ENCODE results near the gene TLR8.

TLR8 gene

DNA sequence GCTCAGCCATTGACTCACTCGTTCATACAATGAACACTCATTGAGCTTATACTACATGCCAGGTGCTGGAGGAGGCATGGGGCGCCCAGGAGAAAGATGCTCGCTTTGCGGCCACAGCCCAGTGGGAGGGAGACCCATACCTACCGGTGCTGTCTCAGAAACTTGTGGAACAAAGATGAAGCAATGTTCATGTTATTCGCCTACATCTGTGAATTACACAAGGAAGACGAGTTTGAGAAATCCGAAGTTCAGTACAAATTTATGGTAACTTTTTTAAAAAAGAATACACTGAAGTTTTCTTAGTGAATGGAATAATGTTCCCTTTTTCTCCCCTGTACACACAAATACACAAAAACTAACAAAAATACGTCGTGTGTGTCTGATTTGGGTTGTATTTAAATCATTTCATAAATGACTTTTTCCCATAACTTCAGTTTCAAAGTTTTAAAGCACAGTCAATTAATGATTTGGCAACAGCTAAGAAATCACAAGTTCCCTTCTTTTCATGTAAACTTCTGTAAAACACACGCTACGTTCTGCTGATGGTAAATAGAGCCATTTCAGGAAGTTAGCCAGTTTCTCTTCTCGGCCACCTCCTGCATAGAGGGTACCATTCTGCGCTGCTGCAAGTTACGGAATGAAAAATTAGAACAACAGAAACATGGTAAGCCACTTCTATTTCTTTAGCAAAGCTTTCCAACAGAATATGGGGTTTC, at the start of gene TLR8:
Gene TLR8 (plus strand): TSS at position 575 of the 716 bp plus-strand sequence. CDS start 87 bp downstream, at position 662.
- Histone ChIP-seq H3K36me3 (ENCODE audit: control insufficient read depth, low read depth, low read length) (no peaks in the 10 kb centered on the region), H3K9ac (ENCODE audit: low read length) (no peak within 1 kb of the TSS), H3K4me1 (ENCODE audit: control insufficient read depth, low read depth, low read length) (no peaks in the 10 kb centered on the region), H3K27me3 (ENCODE audit: control insufficient read depth, insufficient read depth, low read length) (no peaks in the 10 kb centered on the region), H3K9me3 (ENCODE audit: control insufficient read depth, low read depth, low read length) (no peaks in the 10 kb centered on the region), H3K27ac (ENCODE audit: low read length) (no peak within 1 kb of the TSS), H3K4me3 (ENCODE audit: low read length) (no peak within 1 kb of the TSS)

GRCh38 chrX:12865359-12865758, 41.1 kb upstream of the TLR8 start:
- Histone ChIP-seq H3K36me3 (ENCODE audit: control insufficient read depth, low read depth, low read length) (no peaks in the 10 kb centered on the region), H3K27me3 (ENCODE audit: control insufficient read depth, insufficient read depth, low read length) (no peaks in the 10 kb centered on the region), H3K27ac (ENCODE audit: low read length) (no peak overlapping the region), H3K9me3 (ENCODE audit: control insufficient read depth, low read depth, low read length) (no peaks in the 10 kb centered on the region), H3K4me1 (ENCODE audit: control insufficient read depth, low read depth, low read length) (no peaks in the 10 kb centered on the region), H3K9ac (ENCODE audit: low read length) (no peak overlapping the region), H3K4me3 (ENCODE audit: low read length) (no peak overlapping the region)

DNA sequence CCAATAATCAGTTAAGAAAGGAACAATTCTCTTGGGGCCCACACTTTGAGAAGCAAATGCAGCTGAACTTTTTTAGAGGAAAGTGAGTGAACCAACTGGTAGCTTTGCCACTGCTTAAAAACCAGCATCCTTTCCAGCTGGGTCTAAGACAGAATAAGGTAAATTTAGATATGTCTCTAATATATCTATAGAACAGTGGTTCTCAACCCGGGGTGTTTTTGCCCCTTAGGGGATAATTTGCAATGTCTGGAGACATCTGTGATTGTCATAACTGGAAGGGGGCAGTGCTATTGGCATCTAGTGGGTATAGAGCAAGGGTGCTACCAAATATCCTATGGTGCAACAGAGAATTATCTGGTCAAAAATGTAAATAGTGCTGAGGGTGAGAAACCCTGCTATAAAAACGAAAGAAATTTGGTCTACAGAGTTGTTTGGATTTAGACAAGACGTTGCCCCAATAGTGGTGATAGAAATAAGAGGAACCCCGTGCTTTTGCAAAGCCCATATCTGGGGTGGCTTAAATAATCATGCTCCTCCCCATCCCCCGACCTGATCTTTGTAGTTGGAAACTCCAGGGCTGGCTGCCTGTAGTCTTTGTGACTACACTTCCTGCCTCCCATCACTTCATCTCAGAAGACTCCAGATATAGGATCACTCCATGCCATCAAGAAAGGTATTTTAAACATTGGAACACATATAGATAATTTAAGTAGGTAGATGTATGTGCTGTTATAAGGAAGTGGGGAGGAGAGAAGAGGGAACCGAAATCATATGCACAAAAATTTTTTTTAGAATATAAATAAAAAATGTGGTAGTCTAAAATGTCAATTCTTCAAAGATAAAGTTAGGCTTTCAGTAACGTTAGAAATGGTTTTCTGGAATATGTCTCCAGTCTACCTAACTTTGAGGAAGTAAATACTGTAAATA, 39.7 kb upstream of the TLR8 start, which contains the start of gene TLR7:
Gene TLR7 (plus strand): TSS at position 622 of the 927 bp plus-strand sequence. CDS start 507 bp downstream, outside the sequence.
- no peak within 1 kb of the TSS for H3K4me3 ChIP-seq (ENCODE audit: low read length)

GRCh38 chrX:12867685-12868084, 38.7 kb upstream of the TLR8 start:
- Histone ChIP-seq H3K27ac (ENCODE audit: low read length) (no peak overlapping the region), H3K36me3 (ENCODE audit: control insufficient read depth, low read depth, low read length) (no peaks in the 10 kb centered on the region), H3K4me1 (ENCODE audit: control insufficient read depth, low read depth, low read length) (peaks cover 8% of the 10 kb centered on the region), H3K9ac (ENCODE audit: low read length) (no peak overlapping the region), H3K27me3 (ENCODE audit: control insufficient read depth, insufficient read depth, low read length) (no peaks in the 10 kb centered on the region), H3K9me3 (ENCODE audit: control insufficient read depth, low read depth, low read length) (no peaks in the 10 kb centered on the region), H3K4me3 (ENCODE audit: low read length) (no peak overlapping the region)

More for the DNA sequence above, 39.7 kb upstream of the TLR8 start, which contains the start of gene TLR7:
- peaks cover 7% of the 10 kb centered on the region for H3K4me1 ChIP-seq (ENCODE audit: control insufficient read depth, low read depth, low read length)
- H3K9ac ChIP-seq (ENCODE audit: low read length): no peak within 1 kb of the TSS
- H3K36me3 ChIP-seq (ENCODE audit: control insufficient read depth, low read depth, low read length): no peaks in the 10 kb centered on the region
- no peaks in the 10 kb centered on the region for H3K27me3 ChIP-seq (ENCODE audit: control insufficient read depth, insufficient read depth, low read length)
- H3K9me3 ChIP-seq (ENCODE audit: control insufficient read depth, low read depth, low read length): no peaks in the 10 kb centered on the region
- H3K27ac ChIP-seq (ENCODE audit: low read length): no peak within 1 kb of the TSS

GRCh38 chrX:12868747-12869146, 37.7 kb upstream of the TLR8 start:
- no peak overlapping the region for H3K4me3 ChIP-seq (ENCODE audit: low read length)
- peaks cover 8% of the 10 kb centered on the region for H3K4me1 ChIP-seq (ENCODE audit: control insufficient read depth, low read depth, low read length)
- no peak overlapping the region for H3K27ac ChIP-seq (ENCODE audit: low read length)

DNA sequence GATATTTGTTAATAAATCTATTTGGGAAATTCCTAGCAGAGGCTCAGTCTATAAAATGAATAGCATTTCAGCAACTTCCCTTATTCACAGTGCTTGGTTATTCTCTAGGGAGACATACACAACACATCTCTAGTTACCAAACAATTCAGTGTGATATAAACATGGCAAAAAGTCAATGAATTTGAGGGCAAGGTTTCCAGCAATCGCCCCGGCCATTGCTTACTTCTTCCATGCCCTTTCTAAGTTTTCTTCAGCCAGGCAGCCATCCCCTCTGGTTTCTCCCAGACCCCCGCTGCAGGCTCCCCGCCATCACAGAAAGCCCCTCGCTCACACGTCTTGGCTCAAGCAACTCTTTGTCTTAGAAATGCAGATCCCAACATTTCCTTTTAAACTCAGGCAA, 35.2 kb upstream of the TLR8 start:
- peaks cover 8% of the 10 kb centered on the region for H3K4me1 ChIP-seq (ENCODE audit: control insufficient read depth, low read depth, low read length)

More at GRCh38 chrX:12868747-12869146, 37.7 kb upstream of the TLR8 start:
- Histone ChIP-seq H3K36me3 (ENCODE audit: control insufficient read depth, low read depth, low read length) (no peaks in the 10 kb centered on the region), H3K9me3 (ENCODE audit: control insufficient read depth, low read depth, low read length) (no peaks in the 10 kb centered on the region), H3K9ac (ENCODE audit: low read length) (no peak overlapping the region), H3K27me3 (ENCODE audit: control insufficient read depth, insufficient read depth, low read length) (no peaks in the 10 kb centered on the region)

DNA sequence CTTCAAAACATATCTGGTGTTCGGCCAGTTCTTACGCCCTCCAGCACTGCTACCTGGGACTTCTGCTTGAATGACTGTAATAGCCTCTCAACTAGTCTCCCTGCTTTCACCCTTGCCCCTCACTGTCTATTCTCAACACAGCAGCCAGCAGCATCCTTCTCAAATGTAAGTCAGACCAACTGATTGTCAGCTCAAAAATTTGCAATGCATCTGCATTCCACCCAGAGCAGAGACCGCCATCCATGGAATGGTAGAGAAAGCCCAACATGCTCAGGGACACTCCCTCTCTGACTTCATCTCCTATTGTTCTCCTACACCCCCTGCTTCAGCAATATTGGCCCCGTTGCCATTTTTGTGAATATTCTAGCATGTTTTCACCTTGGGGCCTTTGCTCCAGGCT, 33.7 kb upstream of the TLR8 start:
- Histone ChIP-seq H3K4me3 (ENCODE audit: low read length) (no peak overlapping the region), H3K27ac (ENCODE audit: low read length) (no peak overlapping the region), H3K9me3 (ENCODE audit: control insufficient read depth, low read depth, low read length) (no peaks in the 10 kb centered on the region), H3K9ac (ENCODE audit: low read length) (no peak overlapping the region), H3K36me3 (ENCODE audit: control insufficient read depth, low read depth, low read length) (no peaks in the 10 kb centered on the region), H3K27me3 (ENCODE audit: control insufficient read depth, insufficient read depth, low read length) (no peaks in the 10 kb centered on the region), H3K4me1 (ENCODE audit: control insufficient read depth, low read depth, low read length) (peaks cover 8% of the 10 kb centered on the region)

More for the DNA sequence above, 35.2 kb upstream of the TLR8 start:
- Histone ChIP-seq H3K27me3 (ENCODE audit: control insufficient read depth, insufficient read depth, low read length) (no peaks in the 10 kb centered on the region), H3K4me3 (ENCODE audit: low read length) (no peak overlapping the region), H3K27ac (ENCODE audit: low read length) (no peak overlapping the region), H3K9ac (ENCODE audit: low read length) (no peak overlapping the region), H3K9me3 (ENCODE audit: control insufficient read depth, low read depth, low read length) (no peaks in the 10 kb centered on the region), H3K36me3 (ENCODE audit: control insufficient read depth, low read depth, low read length) (no peaks in the 10 kb centered on the region)

- H3K36me3 ChIP-seq (ENCODE audit: control insufficient read depth, low read depth, low read length): no peaks in the 10 kb centered on the region
- peaks cover 8% of the 10 kb centered on the region for H3K4me1 ChIP-seq (ENCODE audit: control insufficient read depth, low read depth, low read length)
- no peak overlapping the region for H3K27ac ChIP-seq (ENCODE audit: low read length)
- H3K4me3 ChIP-seq (ENCODE audit: low read length): no peak overlapping the region
- H3K9me3 ChIP-seq (ENCODE audit: control insufficient read depth, low read depth, low read length): no peaks in the 10 kb centered on the region
- no peak overlapping the region for H3K9ac ChIP-seq (ENCODE audit: low read length)
- H3K27me3 ChIP-seq (ENCODE audit: control insufficient read depth, insufficient read depth, low read length): no peaks in the 10 kb centered on the region
Measured at GRCh38 chrX:12874581-12874980, 31.8 kb upstream of the TLR8 start.

DNA sequence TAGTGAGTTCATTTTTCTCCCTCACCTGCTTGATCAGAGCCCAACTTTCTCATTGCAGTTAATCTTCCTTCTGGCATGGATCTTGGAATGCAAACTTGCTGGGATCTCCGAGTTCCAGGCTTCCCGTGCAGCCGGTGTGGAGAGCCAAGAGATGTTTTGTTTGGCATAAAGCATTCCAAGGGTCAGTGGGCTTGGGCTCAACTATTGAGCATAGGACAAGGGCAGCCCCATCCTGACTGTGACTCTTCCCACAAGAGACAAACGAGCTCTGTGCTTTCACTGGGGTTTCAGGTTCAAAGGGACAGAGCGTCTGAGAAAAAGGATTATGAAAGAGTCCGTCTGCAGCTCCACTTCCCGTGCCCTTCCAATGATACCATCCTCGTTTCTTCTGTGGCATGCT, 29.0 kb upstream of the TLR8 start:
- H3K9ac ChIP-seq (ENCODE audit: low read length): no peak overlapping the region
- H3K4me1 ChIP-seq (ENCODE audit: control insufficient read depth, low read depth, low read length): no peaks in the 10 kb centered on the region
- H3K36me3 ChIP-seq (ENCODE audit: control insufficient read depth, low read depth, low read length): no peaks in the 10 kb centered on the region
- no peaks in the 10 kb centered on the region for H3K9me3 ChIP-seq (ENCODE audit: control insufficient read depth, low read depth, low read length)
- H3K27me3 ChIP-seq (ENCODE audit: control insufficient read depth, insufficient read depth, low read length): no peaks in the 10 kb centered on the region
- no peak overlapping the region for H3K27ac ChIP-seq (ENCODE audit: low read length)
- no peak overlapping the region for H3K4me3 ChIP-seq (ENCODE audit: low read length)

- no peak overlapping the region for H3K27ac ChIP-seq (ENCODE audit: low read length)
- no peaks in the 10 kb centered on the region for H3K9me3 ChIP-seq (ENCODE audit: control insufficient read depth, low read depth, low read length)
- H3K27me3 ChIP-seq (ENCODE audit: control insufficient read depth, insufficient read depth, low read length): no peaks in the 10 kb centered on the region
Measured at GRCh38 chrX:12878536-12878935, 27.9 kb upstream of the TLR8 start.

DNA sequence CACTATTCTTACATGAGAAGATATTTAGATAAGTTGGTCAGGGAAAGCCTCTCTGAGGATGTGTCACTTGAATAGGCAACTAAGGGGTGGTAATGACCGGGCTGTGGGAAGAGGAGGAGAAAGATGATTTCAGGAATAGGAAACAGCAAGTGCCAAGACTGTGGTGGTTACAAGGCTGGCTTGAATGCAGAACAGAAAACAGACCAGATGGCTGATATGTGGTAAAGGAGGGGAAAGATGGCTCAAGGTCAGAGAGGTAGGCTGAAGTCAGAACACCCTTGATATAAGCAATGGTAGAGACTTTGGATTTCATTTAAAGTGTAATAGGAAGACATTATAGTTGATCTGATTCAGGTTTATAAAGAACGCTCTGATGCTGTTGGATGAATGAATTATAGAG, 24.5 kb upstream of the TLR8 start:
- H3K27me3 ChIP-seq (ENCODE audit: control insufficient read depth, insufficient read depth, low read length): no peaks in the 10 kb centered on the region
- H3K9me3 ChIP-seq (ENCODE audit: control insufficient read depth, low read depth, low read length): no peaks in the 10 kb centered on the region
- H3K4me3 ChIP-seq (ENCODE audit: low read length): no peak overlapping the region
- no peak overlapping the region for H3K27ac ChIP-seq (ENCODE audit: low read length)
- H3K4me1 ChIP-seq (ENCODE audit: control insufficient read depth, low read depth, low read length): no peaks in the 10 kb centered on the region
- no peaks in the 10 kb centered on the region for H3K36me3 ChIP-seq (ENCODE audit: control insufficient read depth, low read depth, low read length)
- H3K9ac ChIP-seq (ENCODE audit: low read length): no peak overlapping the region

More at GRCh38 chrX:12878536-12878935, 27.9 kb upstream of the TLR8 start:
- H3K4me3 ChIP-seq (ENCODE audit: low read length): no peak overlapping the region
- H3K4me1 ChIP-seq (ENCODE audit: control insufficient read depth, low read depth, low read length): no peaks in the 10 kb centered on the region
- H3K9ac ChIP-seq (ENCODE audit: low read length): no peak overlapping the region
- no peaks in the 10 kb centered on the region for H3K36me3 ChIP-seq (ENCODE audit: control insufficient read depth, low read depth, low read length)
